Stimulated activated CD4-positive, alpha-beta T cell treated with anti-CD3 and anti-CD28 coated beads, Interleukin-2, amount 100 ng/mL, for 48 hours (primary cell): Measurements from ENCODE around the gene PRMT7.

Source experiments
- DNase-seq, 2 donors: peaks; one replicate each; pipeline ENCODE4 v3.0.0-alpha.2; 2020

Gene PRMT7

GRCh38 chr16:68379472-68380347, 68.9 kb downstream of the PRMT7 start:
- no peak for DNase-seq

- DNase-seq, result no peak
Observed at GRCh38 chr16:68380348-68380670, 69.5 kb downstream of the PRMT7 start.

DNA sequence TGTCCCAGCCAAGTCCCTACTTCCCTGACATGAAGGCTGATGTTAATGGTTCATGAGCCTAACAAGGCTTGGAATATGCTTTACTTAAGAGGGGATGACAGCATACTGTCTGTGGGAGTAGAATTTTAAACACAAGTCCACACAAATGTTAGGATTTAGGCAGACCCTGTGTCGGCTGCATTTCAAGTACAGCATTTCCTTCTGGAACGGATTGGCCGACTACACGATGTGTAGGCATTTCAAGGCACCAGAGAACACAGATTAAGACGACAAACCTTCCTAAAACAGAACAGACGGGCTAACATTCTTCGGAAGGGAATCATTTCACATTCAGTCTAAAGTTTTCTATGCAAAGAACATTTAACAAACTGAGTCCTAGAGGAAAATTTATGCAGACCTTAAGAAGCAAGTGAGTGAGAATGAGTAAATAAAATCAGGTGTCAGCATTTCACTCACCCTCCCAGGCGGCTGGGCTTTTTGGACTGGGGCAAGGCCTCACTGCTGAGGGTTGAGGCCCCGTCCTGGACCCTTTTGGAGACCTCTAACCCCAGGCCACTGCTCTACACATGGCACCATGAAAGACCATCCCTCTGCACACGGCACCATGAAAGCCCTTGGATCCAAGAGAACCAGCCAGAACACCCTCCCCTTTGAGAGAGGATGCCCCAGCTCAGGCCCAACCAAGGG, 70.0 kb downstream of the PRMT7 start:
- no peak for DNase-seq

DNA sequence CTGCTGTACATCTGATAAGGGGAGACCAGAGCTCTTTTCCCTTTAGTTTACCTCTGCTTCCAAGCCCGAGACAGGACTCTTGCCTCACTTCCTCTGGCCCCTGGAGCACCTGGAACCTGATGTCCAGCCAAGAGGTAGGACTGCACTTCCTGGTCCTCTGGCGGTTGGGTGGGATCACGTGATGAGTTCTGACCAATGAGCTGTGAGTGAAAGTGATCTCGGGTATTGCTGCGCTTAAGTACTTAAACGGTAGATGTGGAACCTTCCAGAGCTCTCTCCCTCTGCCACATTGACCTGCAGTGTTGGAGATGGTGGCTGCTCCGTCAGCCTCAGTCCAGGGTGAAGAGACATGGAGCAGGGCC, 70.5 kb downstream of the PRMT7 start:
- no peak for DNase-seq

- no peak for DNase-seq
Observed at GRCh38 chr16:68382296-68382718, 71.5 kb downstream of the PRMT7 start.

GRCh38 chr16:68383858-68384257, 73.0 kb downstream of the PRMT7 start:
- no peak for DNase-seq

DNA sequence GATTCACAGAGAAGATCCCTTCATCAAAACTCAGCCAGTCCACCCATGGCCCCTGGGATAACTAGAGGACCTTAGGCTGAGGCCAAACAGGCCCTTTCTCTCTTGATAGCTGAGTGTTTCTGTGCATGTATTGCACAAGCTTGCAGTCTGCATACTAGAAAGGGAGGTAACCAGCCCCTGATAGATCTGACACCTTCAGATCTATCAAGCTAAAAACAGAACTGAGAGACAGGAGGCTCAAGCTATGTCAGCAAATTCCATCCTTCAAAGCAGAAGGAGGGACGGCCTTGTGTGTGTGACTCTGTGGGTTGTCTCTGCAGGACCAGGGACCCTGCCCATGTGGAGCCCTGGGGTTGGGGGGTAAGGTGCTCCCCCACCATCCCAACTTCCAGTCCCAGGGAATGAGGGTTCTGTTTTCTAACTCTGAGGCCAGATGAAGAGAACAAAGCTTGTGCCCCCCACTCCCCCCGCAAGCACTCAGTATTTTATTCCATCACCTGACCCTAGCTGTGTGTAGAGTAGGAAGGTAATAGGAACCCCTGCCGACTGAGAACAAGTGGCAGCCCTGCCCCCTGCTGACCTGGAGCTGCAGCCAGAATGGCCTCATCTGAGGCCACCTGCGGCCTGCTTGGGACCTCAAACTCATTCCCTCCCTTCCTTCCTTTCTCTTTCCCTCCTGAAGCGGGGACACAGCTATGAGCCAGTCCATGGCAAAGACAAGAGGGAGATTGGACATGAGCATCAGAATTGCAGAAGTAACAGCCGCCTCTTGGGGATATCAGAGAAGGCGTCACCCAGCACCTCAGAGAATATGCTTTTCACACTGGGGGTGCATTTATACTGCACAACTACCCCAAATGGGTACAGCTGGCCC, 73.7 kb downstream of the PRMT7 start:
- DNase-seq, result no peak

- DNase-seq, result no peak
Observed at GRCh38 chr16:68385371-68385770, 74.6 kb downstream of the PRMT7 start.

GRCh38 chr16:68386628-68387027, 75.8 kb downstream of the PRMT7 start:
- no peak for DNase-seq

DNA sequence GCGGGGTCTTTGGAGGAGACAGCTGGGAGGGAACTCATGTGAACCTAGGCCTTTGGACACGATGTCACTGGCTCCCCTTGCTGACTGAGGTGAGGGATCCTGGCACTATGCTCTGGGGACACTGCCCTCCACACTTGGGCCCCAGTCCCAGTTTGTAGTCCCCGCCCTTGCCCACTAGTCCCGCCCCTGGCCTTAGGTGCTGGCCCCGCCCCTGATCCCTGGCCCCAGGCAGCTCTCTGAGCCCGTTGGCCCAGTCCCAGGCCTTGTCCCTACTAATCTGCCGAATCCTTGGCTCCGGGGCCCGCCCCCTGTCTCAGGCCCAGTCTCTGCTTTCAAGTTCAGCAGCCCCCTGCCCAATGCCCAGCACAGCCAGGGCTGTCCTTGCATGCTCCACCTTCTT, 76.5 kb downstream of the PRMT7 start:
- DNase-seq, result no peak

DNA sequence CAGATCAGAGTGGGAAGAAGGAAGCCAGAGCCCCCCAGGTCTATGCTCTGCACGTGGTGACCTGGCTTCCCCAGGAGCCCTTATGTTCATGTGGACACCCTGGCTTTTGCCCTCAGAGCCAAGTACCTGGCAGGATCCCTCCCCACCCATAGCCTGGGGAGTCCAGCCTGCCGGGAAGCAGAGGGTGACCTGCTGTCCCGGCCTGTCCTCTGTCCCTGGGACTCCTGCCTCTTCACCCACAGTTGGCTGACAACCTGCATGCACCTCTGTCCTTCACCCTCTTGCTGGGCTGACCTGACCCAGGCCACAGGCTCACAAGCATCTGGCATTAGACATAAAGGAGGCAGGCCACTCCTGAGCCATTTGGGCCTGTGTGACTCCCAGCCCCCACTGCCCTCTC, 77.3 kb downstream of the PRMT7 start:
- DNase-seq, result no peak

DNA sequence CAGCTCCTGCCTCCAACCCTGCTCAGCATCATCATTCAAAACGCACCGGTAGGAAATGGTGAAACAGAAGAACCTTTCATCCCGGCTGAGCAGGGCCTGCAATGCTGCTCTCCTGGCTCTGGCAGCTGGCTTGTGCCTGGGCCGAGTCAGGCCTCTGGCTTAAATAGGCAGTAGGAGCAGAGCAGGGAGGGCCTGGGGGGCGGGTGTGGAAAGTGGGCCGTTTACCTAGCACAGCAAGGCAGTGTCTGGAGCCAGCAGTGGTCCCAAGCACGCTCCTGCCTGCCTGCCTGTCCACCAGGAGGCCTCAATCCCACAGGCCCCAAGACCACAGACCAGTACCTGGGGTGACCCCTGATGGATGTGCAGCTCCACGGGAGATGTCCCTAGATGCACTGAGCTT, 78.2 kb downstream of the PRMT7 start:
- no peak for DNase-seq

GRCh38 chr16:68389750-68390371, 79.0 kb downstream of the PRMT7 start:
- no peak for DNase-seq

- DNase-seq, result no peak
Observed at GRCh38 chr16:68393333-68393732, 82.5 kb downstream of the PRMT7 start.

GRCh38 chr16:68395167-68395786, 84.5 kb downstream of the PRMT7 start:
- DNase-seq, result no peak

- DNase-seq, result no peak
Observed at GRCh38 chr16:68395815-68396214, 85.0 kb downstream of the PRMT7 start.

GRCh38 chr16:68396481-68396880, 85.7 kb downstream of the PRMT7 start:
- peak; percentile 19 to 28 for DNase-seq

- no peak for DNase-seq
Observed at GRCh38 chr16:68397710-68398201, 86.9 kb downstream of the PRMT7 start.

DNA sequence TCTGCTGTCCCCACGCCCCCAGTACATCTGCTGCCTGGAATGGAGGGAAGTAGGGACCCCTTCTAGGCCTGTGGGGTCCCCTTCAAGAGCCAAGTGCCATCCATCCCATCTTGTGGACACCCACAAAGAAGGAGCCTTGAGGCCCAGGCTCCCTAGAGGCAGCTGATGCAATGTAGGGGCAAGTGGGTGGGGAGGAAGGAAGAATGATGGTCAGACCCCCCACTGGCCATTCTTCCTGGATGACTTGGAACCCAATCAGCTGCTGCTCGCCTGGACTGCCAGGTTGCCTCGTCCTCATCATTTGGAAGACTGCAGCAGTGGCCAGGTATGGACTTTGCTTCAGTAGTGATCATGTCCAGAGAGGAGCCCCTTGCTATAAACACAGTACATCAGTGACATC, 88.6 kb downstream of the PRMT7 start:
- DNase-seq, result no peak

DNA sequence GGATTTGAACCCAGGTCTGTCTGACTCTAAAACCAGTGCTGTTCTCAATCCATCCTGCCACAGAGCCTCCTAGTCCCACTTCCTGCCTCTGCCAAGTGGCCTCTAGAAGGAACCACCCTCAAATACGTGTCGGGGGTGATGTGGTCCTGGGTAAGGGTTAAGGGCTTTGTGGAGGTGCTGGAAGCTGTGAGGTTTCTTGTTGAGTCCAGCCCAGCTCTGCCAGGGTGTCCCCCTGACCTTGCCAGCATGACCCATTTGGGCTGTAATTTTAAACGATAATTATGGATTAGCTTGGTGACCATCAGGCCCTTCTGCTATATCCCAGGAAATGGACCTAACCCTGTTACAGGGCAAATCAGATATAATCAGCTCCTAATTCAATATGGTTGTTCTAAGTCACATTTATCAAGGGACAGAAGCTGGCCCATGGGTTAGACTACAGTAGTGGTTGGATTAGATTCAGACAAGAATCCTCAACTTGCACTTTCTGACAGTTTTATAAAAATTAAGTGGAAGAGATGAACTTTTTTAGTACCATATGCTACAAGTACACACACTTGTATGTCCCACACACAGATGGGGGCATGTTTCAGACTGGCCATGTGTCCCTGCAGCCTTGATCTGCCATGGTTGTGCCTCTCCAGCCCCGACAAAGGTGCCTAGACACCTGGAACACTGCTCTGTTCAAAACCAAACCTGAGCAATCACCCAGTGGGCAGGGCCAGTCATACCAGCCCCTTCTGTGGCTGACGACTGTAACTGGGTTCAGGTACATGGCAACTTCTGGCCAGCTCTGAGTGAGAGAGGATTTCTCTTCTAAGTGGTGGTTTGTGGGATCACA, 89.5 kb downstream of the PRMT7 start:
- no peak for DNase-seq

DNA sequence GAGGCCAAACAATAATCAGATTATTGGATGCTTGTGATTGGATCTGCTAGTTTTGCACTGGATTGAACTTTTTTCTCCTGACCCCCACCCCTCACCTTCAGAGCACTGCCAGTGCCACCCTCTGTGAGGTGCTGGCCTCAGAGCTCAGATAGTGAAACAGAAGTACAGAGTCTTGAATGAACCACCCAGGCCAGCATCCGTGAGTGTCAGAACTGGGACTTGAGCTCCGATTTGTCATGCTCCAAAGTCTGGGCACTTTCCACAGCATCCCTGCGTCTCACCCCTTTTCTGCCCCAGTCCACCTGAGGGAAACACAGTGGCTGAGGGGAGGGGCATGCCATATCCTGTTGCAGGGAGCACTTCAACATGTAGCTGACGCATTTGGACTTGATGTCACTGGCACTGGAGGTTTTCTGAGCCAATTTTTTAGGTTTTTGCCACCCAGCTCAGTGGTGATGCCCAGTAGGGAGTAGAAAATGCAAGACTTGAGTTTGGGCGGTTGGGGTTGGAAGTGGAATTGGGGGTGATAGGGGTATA, 90.2 kb downstream of the PRMT7 start:
- DNase-seq, result no peak
